HL-60 (cell line): ENCODE measurements around the gene SELENOO.

Source experiments
- POLR2AphosphoS5 ChIP-seq: IDR thresholded peaks from 2 replicates; pipeline ENCODE4 v1.6.1; 2012; ENCODE audit warnings: low read depth
- TF ChIP-seq, protein P1 (sequence below): IDR thresholded peaks from one replicate; pipeline ENCODE4 v1.5.1; 2011; ENCODE audit warnings: low read length, control low read depth, inconsistent platforms; ENCODE audit not compliant: insufficient read depth

DNA sequence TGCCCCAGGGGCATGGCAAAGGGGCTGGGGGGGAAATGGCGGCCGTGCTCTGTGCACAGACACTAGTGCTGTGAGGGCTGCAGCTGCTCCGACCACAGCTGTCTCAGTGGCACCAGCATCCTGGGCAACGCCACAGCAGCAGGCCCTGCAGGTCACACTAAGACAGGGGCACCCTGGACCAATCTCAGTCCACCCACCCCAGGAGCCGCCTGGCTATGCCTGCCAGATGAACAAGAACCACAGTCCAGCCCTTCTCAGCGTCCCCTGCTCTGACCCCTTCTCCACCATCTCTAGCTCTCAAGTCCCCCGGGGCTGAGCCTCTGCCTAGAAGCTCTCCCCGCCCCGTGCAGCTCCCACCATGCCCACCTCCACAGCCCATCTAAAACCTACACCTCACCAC, 27.6 kb downstream of the SELENOO start:
- TF ChIP-seq, protein P1, sequence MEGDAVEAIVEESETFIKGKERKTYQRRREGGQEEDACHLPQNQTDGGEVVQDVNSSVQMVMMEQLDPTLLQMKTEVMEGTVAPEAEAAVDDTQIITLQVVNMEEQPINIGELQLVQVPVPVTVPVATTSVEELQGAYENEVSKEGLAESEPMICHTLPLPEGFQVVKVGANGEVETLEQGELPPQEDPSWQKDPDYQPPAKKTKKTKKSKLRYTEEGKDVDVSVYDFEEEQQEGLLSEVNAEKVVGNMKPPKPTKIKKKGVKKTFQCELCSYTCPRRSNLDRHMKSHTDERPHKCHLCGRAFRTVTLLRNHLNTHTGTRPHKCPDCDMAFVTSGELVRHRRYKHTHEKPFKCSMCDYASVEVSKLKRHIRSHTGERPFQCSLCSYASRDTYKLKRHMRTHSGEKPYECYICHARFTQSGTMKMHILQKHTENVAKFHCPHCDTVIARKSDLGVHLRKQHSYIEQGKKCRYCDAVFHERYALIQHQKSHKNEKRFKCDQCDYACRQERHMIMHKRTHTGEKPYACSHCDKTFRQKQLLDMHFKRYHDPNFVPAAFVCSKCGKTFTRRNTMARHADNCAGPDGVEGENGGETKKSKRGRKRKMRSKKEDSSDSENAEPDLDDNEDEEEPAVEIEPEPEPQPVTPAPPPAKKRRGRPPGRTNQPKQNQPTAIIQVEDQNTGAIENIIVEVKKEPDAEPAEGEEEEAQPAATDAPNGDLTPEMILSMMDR = no peak
- TF ChIP-seq POLR2AphosphoS5 = no peak
